ENCODE results near the gene GMNN. TPM values are rescaled to one million over a fixed set of nuclear protein-coding genes. Genes with fewer than 3 reads are reported as not detected.

Gene GMNN
- 32.8 and 43.3 TPM in 2 replicates for total RNA-seq

DNA sequence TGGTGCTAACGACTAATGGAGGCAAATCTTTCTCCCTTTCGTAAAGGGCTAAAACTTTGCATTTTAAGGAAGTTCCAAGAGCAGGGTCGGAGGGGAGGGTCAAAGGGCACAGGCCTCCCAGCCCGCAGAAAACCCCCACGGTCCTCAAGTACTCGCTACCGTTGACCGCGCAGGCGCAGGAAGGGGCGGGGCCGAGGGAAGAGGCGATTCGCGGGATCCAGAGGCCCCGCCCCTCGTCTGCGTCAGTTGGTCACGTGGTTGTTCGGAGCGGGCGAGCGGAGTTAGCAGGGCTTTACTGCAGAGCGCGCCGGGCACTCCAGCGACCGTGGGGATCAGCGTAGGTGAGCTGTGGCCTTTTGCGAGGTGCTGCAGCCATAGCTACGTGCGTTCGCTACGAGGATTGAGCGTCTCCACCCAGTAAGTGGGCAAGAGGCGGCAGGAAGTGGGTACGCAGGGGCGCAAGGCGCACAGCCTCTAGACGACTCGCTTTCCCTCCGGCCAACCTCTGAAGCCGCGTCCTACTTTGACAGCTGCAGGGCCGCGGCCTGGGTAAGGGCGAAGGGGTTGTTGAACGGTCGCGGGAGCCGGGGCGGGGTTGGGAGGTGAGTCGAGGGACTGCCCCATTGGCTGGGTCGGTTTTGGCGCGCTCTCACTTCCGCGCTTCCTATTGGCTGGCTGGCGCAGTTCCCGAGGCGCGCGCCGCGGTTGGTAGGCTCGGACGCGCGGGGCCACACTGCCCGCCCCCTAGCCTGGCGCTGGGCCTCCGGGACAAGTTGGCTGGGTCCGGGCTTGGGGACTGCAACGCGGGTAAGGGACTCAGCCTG, at the start of gene GMNN:
Gene GMNN, plus strand, starts transcription at position 242 of the 824 bp plus-strand sequence. CDS start 2,310 bp downstream, outside the sequence.

DNA sequence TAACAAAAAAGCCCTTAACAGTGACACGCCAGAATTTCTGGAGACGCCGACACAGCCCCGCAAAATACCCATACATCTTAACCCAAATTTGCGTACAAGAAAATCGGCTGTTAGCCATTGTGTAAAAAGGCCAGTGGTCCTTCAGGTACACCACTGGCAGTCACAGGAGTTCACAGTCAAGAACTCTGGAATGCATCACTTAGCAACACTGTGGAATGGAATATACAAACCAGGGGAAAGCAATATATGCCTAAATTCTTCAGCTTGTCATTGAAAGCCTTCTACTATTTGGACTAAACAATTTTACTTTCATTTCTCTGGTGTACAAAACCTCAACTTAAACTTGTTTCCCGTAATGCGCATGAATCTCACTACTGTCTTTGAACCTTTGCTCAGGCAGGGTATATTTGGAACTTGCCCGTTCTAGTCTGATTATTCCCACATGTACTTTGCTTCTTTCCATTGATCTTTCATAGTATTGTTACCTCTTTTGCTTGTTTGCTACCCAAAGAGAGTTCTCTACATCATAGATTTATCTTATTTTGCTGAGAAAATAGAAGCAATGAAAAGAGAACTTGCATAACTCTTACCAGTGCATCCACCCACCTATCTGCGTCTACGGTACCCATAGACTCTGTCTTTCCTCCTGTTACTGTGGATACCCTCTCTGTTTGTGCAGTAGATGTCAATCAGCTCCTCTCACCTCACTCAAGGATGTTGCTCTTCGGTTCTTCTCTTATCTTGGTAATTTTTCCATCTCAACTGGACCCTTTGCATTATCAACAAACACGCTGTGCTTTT, 24.2 kb downstream of the GMNN start, which contains the start of gene ARMH2:
Gene ARMH2, minus strand, starts transcription at position 178 of the 801 bp plus-strand sequence. Its CDS starts 60 bp downstream, at position 118.

Other genes with a start within 250 kb of the GMNN start
- not detected in 2 replicates for gene KIAA0319, start 128.7 kb upstream of the GMNN start, total RNA-seq
- 24.0 and 32.5 TPM in 2 replicates for gene TDP2, start 108.0 kb upstream of the GMNN start, total RNA-seq
- gene ACOT13, start 107.9 kb upstream of the GMNN start, total RNA-seq, result 6.2 and 7.5 TPM in 2 replicates
- 92.6 and 140 TPM in 2 replicates for gene C6orf62, start 55.8 kb upstream of the GMNN start, total RNA-seq
- gene ARMH2, start 24.0 kb downstream of the GMNN start, total RNA-seq, result not detected in 2 replicates
- 0.46 TPM in 1 of 2 replicates, not detected in the other for gene RIPOR2, start 161.0 kb downstream of the GMNN start, total RNA-seq